Measurements from ENCODE around the gene JAG2. TPM values are rescaled to one million over a fixed set of nuclear protein-coding genes. Genes with fewer than 3 reads are reported as not detected.

Gene JAG2
- total and polyA plus RNA-seq, 2 of the 13 experiments (the other 11 are each of a cell fraction or from before 2014, with no cell fraction given): 0.04 to 0.16 TPM

GRCh38 chr14:105199093-105199492 lies 30.5 kb upstream of the JAG2 start (continued):
- TF ChIP-seq ZNF687 (CRISPR knock-in tag; IDR thresholded peaks at IDR 0.05) (peak; percentile 66), SAP130 (CRISPR knock-in tag; IDR thresholded peaks at IDR 0.05; ENCODE audit: low read depth) (peak; percentile 52), ZNF24 (IDR thresholded peaks at IDR 0.05) (no peak), MED13 (CRISPR knock-in tag; IDR thresholded peaks at IDR 0.05) (no peak), ZNF652 (CRISPR knock-in tag; IDR thresholded peaks at IDR 0.05; ENCODE audit: borderline replicate concordance, low read depth) (no peak), DPF2 (CRISPR knock-in tag; IDR thresholded peaks at IDR 0.05; ENCODE audit: borderline replicate concordance, low read depth) (no peak), HOXA3 (CRISPR knock-in tag; IDR thresholded peaks at IDR 0.05) (peak; percentile 21; the same call in 1 of the 2 replicates), FOSL1 (CRISPR knock-in tag; IDR thresholded peaks at IDR 0.05; ENCODE audit: borderline replicate concordance) (0 out of 2 replicates have a peak, but pooled peaks have one; percentile 13), NRL (CRISPR knock-in tag; IDR thresholded peaks at IDR 0.05; ENCODE audit: borderline replicate concordance) (peak; percentile 46; the same call in 1 of the 2 replicates), ZBTB40 (IDR thresholded peaks at IDR 0.05) (no peak), ZBTB40 (CRISPR knock-in tag; IDR thresholded peaks at IDR 0.05) (0 out of 2 replicates have a peak, but pooled peaks have one; percentile 28)
